HepG2 (cell line): ENCODE results near the gene EIF6. TPM values are rescaled to one million over a fixed set of nuclear protein-coding genes. Genes with fewer than 3 reads are reported as not detected.
"Not testable (repeated sequence)": the region's sequence is repeated elsewhere in the genome, so short reads cannot be mapped to it uniquely, and the experiment has no call there.

Source experiments
- ATAC-seq: fragments of 200-7000 bp; cut with Tn5 transposase; 3 replicates; pipeline ENCODE4 v1.9.1; 2020; ENCODE audit warnings: mild to moderate bottlenecking, moderate library complexity
- BruUV-seq: library from RNA; stranded (reverse); fragments of 400-500 nt; replicated peaks from 2 replicates; lab custom pipeline; 2021; lab: Mats Ljungman, UMichigan
- CTCF ChIA-PET: fragments of 300-600 bp; formaldehyde crosslinking; extraction: SDS; loops from one replicate; lab custom pipeline; 2021; ENCODE audit warnings: low total read pairs, inconsistent platforms, low intra/inter-chr PET ratio; lab: Yijun Ruan, JAX
- POLR2A ChIA-PET: fragments of 350-600 bp; sonication (Branson Sonifier 250); formaldehyde crosslinking; loops from one replicate; lab custom pipeline; 2020; ENCODE audit warnings: antibody characterized with exemption, inconsistent platforms; lab: Yijun Ruan, JAX
- DNase-seq: peaks from one replicate; pipeline ENCODE4 v3.0.0-alpha.2; 2015; ENCODE audit warnings: low spot score
- FAIRE-seq: peaks from 3 replicates; lab custom pipeline; 2011; peaks lifted over from hg19 to GRCh38; lab: Jason Lieb, UNC
- H2AFZ ChIP-seq: one replicate; pipeline ENCODE4 v1.6.1; 2011; ENCODE audit warnings: low read length, inconsistent platforms
- H3K27ac ChIP-seq: fragments of 300-600 bp; 3 replicates; pipeline ENCODE4 v1.8.0; 2011; ENCODE audit warnings: mixed run types, mild to moderate bottlenecking, mixed read lengths, low read length, inconsistent platforms; ENCODE audit not compliant: insufficient read depth; ENCODE audit errors: extremely low read length
- H3K27me3 ChIP-seq, 2 experiments: fragments of 200-600 bp in 1 of 2; 2 replicates in 1 of 2; 3 replicates in 1 of 2; pipeline versions ENCODE4 v1.6.0 to v1.8.0; 2011; ENCODE audit warnings: low read length in 2 of 2, mild to moderate bottlenecking in 2 of 2, moderate library complexity in 2 of 2, inconsistent platforms in 1 of 2; ENCODE audit not compliant: insufficient read depth in 2 of 2, control insufficient read depth in 1 of 2
- H3K36me3 ChIP-seq, 2 experiments: fragments of 200-600 bp in 1 of 2; replicated peaks in 1 of 2; 2 replicates in 1 of 2; 3 replicates in 1 of 2; pipeline versions ENCODE4 v1.5.1 to v1.8.0; 2011; ENCODE audit warnings: low read length in 2 of 2, inconsistent platforms in 1 of 2; ENCODE audit not compliant: insufficient read depth in 2 of 2, control insufficient read depth in 1 of 2
- H3K4me1 ChIP-seq: 2 replicates; pipeline ENCODE4 v1.5.1; 2012; ENCODE audit warnings: low read length, inconsistent platforms; ENCODE audit not compliant: insufficient read depth
- H3K4me2 ChIP-seq: 2 replicates; pipeline ENCODE4 v1.6.0; 2011; ENCODE audit warnings: low read depth, low read length, inconsistent platforms
- H3K4me3 ChIP-seq, 3 experiments: fragments of 200-600 bp in 1 of 3; sonication (generic), shearing (Covaris generic) in 1 of 3; replicated peaks in 1 of 3; 2 replicates each; pipeline ENCODE4 v1.5.1; 2011 to 2016; ENCODE audit warnings: low read length in 3 of 3, inconsistent platforms in 2 of 3, low read depth in 2 of 3, mild to moderate bottlenecking in 2 of 3, control low read depth in 1 of 3, mixed read lengths in 1 of 3; ENCODE audit not compliant: insufficient read depth in 1 of 3
- H3K79me2 ChIP-seq: one replicate; pipeline ENCODE4 v1.6.1; 2011; ENCODE audit warnings: low read length, inconsistent platforms; ENCODE audit not compliant: insufficient read depth
- H3K9ac ChIP-seq: 2 replicates; pipeline ENCODE4 v1.6.0; 2011; ENCODE audit warnings: mild to moderate bottlenecking, low read depth, low read length, inconsistent platforms; ENCODE audit not compliant: insufficient read depth
- H3K9me3 ChIP-seq: 2 replicates; pipeline ENCODE4 v1.5.1; 2012; ENCODE audit warnings: mild to moderate bottlenecking, low read length
- H4K20me1 ChIP-seq: 2 replicates; pipeline ENCODE4 v1.6.0; 2011; ENCODE audit warnings: inconsistent platforms, mild to moderate bottlenecking, low read length, moderate library complexity; ENCODE audit not compliant: insufficient read depth
- FOXO1 ChIP-seq: sonication (generic); formaldehyde crosslinking; IDR thresholded peaks from 2 replicates; pipeline ENCODE4 v1.4.0; 2020; ENCODE audit warnings: missing genetic modification reagents
- HBP1 ChIP-seq: IDR thresholded peaks from 2 replicates; pipeline ENCODE4 v1.6.1; 2016; ENCODE audit warnings: low read depth, control low read depth
- HIVEP1 ChIP-seq: sonication (generic); formaldehyde crosslinking; IDR thresholded peaks from 2 replicates; pipeline ENCODE4 v1.4.0; 2020; ENCODE audit warnings: mild to moderate bottlenecking, missing genetic modification reagents
- HMGXB4 ChIP-seq, 2 experiments: sonication (generic) in 1 of 2; formaldehyde crosslinking in 1 of 2; IDR thresholded peaks; 2 replicates each; pipeline versions ENCODE4 v1.4.0 to v1.6.1; 2018 to 2020; ENCODE audit warnings: missing genetic modification reagents in 2 of 2, borderline replicate concordance in 1 of 2, low read depth in 1 of 2, mild to moderate bottlenecking in 1 of 2, missing biosample characterization in 1 of 2
- HNF1B ChIP-seq: sonication (generic); formaldehyde crosslinking; IDR thresholded peaks from 2 replicates; pipeline ENCODE4 v1.5.1; 2020; ENCODE audit warnings: mild to moderate bottlenecking, moderate library complexity, missing genetic modification reagents
- MEF2D ChIP-seq: sonication (generic); formaldehyde crosslinking; IDR thresholded peaks from 2 replicates; pipeline ENCODE4 v1.5.1; 2020; ENCODE audit warnings: mild to moderate bottlenecking, missing genetic modification reagents
- PCBP2 ChIP-seq: fragments of 200-400 bp; formaldehyde crosslinking; optimal IDR thresholded peaks from 2 replicates; pipeline ENCODE3; 2018; ENCODE audit warnings: low read length, low read depth; ENCODE audit not compliant: poor library complexity, severe bottlenecking
- POLR2AphosphoS5 ChIP-seq: IDR thresholded peaks from 2 replicates; pipeline ENCODE4 v1.6.1; 2012; ENCODE audit warnings: low read depth, low read length
- RARA ChIP-seq: IDR thresholded peaks from 2 replicates; pipeline ENCODE4 v1.6.1; 2016; ENCODE audit warnings: missing genetic modification reagents, missing compliant biosample characterization
- SAP130 ChIP-seq: IDR thresholded peaks from 2 replicates; pipeline ENCODE4 v1.6.1; 2016; ENCODE audit warnings: low read depth
- SP5 ChIP-seq: IDR thresholded peaks from 2 replicates; pipeline ENCODE4 v1.6.1; 2016; ENCODE audit warnings: low read depth, borderline replicate concordance
- SPEN ChIP-seq: sonication (generic); formaldehyde crosslinking; IDR thresholded peaks from 2 replicates; pipeline ENCODE4 v1.5.1; 2020; ENCODE audit warnings: low read depth, mild to moderate bottlenecking, missing genetic modification reagents
- SSRP1 ChIP-seq: IDR thresholded peaks from 2 replicates; pipeline ENCODE4 v1.6.1; 2016; ENCODE audit warnings: control low read depth
- TEAD3 ChIP-seq: optimal IDR thresholded peaks from 2 replicates; pipeline ENCODE3; 2016; ENCODE audit warnings: borderline replicate concordance
- TGIF2 ChIP-seq: IDR thresholded peaks from 2 replicates; pipeline ENCODE4 v1.6.1; 2016; ENCODE audit warnings: control low read depth, missing compliant biosample characterization
- XRCC5 ChIP-seq: fragments of 200-400 bp; formaldehyde crosslinking; optimal IDR thresholded peaks from 2 replicates; pipeline ENCODE3; 2017; ENCODE audit warnings: mild to moderate bottlenecking, low read length
- ZNF605 ChIP-seq: sonication (generic); formaldehyde crosslinking; IDR thresholded peaks from 2 replicates; pipeline ENCODE4 v1.8.0; 2022; ENCODE audit warnings: mild to moderate bottlenecking, missing genetic modification reagents
- WGBS: methylation state at CpG from one replicate; pipeline ENCODE4 v1.1.6; 2017; ENCODE audit warnings: low lambda C conversion rate; 5-methylcytosine and 5-hydroxymethylcytosine counted together
- in situ Hi-C: cut with HindIII; loops from 2 replicates; pipeline ENCODE4 v1.10.0; 2017; ENCODE audit warnings: low pct_unique_long_range_greater_than_20kb; ENCODE audit not compliant: extremely low pct_ligation_motif_present
- intact Hi-C: fragments of 100-400 bp; cut with micrococcal nuclease; formaldehyde crosslinking; loops from one replicate; pipeline ENCODE4 v1.10.0; 2022; ENCODE audit not compliant: unreplicated experiment
- polyA plus RNA-seq, 8 experiments: library from polyadenylated mRNA; depleted of rRNA in 3 of 8; stranded (reverse) in 7 of 8; unstranded in 1 of 8; fragments of >200 nt; fragmentation: Illumina TruSeq in 4 of 8; extraction: Trizol in 4 of 8; gene quantifications; 2 replicates each; pipeline versions ENCODE4 v1.2.1 to v1.2.3, GENCODE V29; 2011 to 2016; ENCODE audit warnings: low read depth in 4 of 8, missing spikeins in 1 of 8, mixed read lengths in 1 of 8; ENCODE audit not compliant: insufficient read depth in 1 of 8
- total RNA-seq, 5 experiments: library from RNA; depleted of rRNA; stranded (reverse); fragments of >200 nt; fragmentation: Illumina TruSeq; extraction: Trizol; gene quantifications; 2 replicates each; pipeline ENCODE4 v1.2.3, GENCODE V29; 2016; ENCODE audit warnings: low read depth in 1 of 5
- TF ChIP-seq, protein P1 (sequence below): sonication (generic); formaldehyde crosslinking; IDR thresholded peaks from 2 replicates; pipeline ENCODE4 v1.4.0; 2020; ENCODE audit warnings: missing genetic modification reagents

The EIF6 gene
- total and polyA plus RNA-seq, 2 of the 13 experiments (the other 11 are each of a cell fraction or from before 2014, with no cell fraction given), result 462 to 466 TPM

DNA sequence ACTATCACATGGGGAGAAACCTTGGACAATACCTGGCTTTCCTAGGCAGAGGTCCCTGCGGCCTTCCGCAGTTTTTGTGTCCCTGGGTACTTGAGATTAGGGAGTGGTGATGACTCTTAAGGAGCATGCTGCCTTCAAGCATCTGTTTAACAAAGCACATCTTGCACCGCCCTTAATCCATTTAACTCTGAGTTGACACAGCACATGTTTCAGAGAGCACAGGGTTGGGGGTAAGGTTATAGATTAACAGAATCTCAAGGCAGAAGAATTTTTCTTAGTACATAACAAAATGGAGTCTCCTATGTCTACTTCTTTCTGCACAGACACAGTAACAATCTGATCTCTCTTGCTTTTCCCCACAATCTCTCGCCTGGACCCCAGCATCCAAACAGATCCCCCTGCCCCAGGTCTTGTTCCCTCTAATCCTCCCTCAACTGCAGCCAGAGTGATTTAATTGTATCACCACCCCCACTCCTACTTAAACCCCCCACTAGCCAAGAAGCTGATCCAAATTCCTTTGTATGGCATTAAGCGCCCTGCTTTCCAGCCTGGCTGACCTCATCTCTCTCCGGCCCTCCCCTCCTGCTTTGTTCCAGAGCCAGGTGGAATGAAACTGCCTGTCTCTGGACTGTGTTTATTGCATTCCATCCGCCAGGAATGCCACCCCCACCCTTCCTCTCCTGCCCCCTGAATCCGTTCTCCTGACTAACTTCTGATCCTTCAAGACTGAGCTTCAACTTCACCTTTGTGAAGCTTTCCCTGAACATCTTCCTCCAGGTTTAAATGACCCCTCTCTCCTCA is 21.6 kb downstream of the EIF6 start:
- H3K27me3 ChIP-seq, CTCF ChIA-PET, H3K36me3 ChIP-seq, H3K79me2 ChIP-seq, H2AFZ ChIP-seq, H4K20me1 ChIP-seq, H3K9me3 ChIP-seq: not testable (repeated sequence)
- intact Hi-C loops, result loop anchor here (5.0 kb wide), 1 partner anchor 286 kb away; no protein-coding TSS in a partner anchor
- DNase-seq, result peak; percentile 87
- TSS peak; percentile 49 for BruUV-seq
- WGBS, result 14% methylated on average over 5 of the region's 8 CpGs
- in situ Hi-C loops, result loop anchor here (5.0 to 10.0 kb wide), 2 partner anchors 46 to 388 kb away; partner anchors contain the start of genes ACSS2 and GGT7
- peaks cover 39% of the 10 kb centered on the region for H3K4me1 ChIP-seq
- POLR2A ChIA-PET, result interaction anchor here (0.6 to 3.8 kb wide), 13 partner anchors 21 to 479 kb away, joined by 3 to 27 read pairs (median 4); partner anchors contain the start of genes ACSS2, CEP250, EDEM2 and EIF6
- ATAC-seq, result peak; percentile 83
- peak; percentile 67 for FAIRE-seq
- peak overlapping the region; percentile 77 for H3K4me2 ChIP-seq
- H3K27ac ChIP-seq, result peak overlapping the region; percentile 36
- H3K4me3 ChIP-seq, result peak overlapping the region; percentile 11 to 53 (median 44); a peak in 5 of 6 replicates
- peak overlapping the region; percentile 41 for H3K9ac ChIP-seq
- TF ChIP-seq FOXO1 (CRISPR knock-in tag), result peak; percentile 70
- peak; percentile 69 for TF ChIP-seq HNF1B (CRISPR knock-in tag)
- 0 out of 2 replicates have a peak, but pooled peaks have one; percentile 9 for TF ChIP-seq RARA (CRISPR knock-in tag)
- peak in 1 of 2 experiments; percentile 23; a peak in 1 of 4 replicates for TF ChIP-seq HMGXB4 (CRISPR knock-in tag; IDR thresholded peaks at IDR 0.05; ENCODE audit: borderline replicate concordance in 1 of 2, low read depth in 1 of 2)
- TF ChIP-seq HBP1, result peak; percentile 50; the same call in 1 of the 2 replicates
- peak; percentile 38 for TF ChIP-seq SAP130 (CRISPR knock-in tag)
- peak; percentile 59; the same call in 1 of the 2 replicates for TF ChIP-seq SPEN (CRISPR knock-in tag)
- peak; percentile 71; the same call in 1 of the 2 replicates for TF ChIP-seq ZNF605
- TF ChIP-seq MEF2D (CRISPR knock-in tag), result 0 out of 2 replicates have a peak, but pooled peaks have one; percentile 4
- peak; percentile 30 for TF ChIP-seq PCBP2
- 0 out of 2 replicates have a peak, but pooled peaks have one; percentile 73 for TF ChIP-seq TGIF2 (CRISPR knock-in tag)
- peak; percentile 17 for TF ChIP-seq XRCC5
- TF ChIP-seq POLR2AphosphoS5, result 0 out of 2 replicates have a peak, but pooled peaks have one; percentile 24
- peak; percentile 24; the same call in 1 of the 2 replicates for TF ChIP-seq SP5 (CRISPR knock-in tag)
- TF ChIP-seq HIVEP1 (CRISPR knock-in tag), result peak; percentile 21; the same call in 1 of the 2 replicates
- TF ChIP-seq, protein P1, sequence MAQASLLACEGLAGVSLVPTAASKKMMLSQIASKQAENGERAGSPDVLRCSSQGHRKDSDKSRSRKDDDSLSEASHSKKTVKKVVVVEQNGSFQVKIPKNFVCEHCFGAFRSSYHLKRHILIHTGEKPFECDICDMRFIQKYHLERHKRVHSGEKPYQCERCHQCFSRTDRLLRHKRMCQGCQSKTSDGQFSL, result 0 out of 2 replicates have a peak, but pooled peaks have one; percentile 25
- peak; percentile 98 for TF ChIP-seq TEAD3
- TF ChIP-seq SSRP1, result peak; percentile 86; the same call in 1 of the 2 replicates
